ENCODE results near the gene SIPA1L3. TPM values are rescaled to one million over a fixed set of nuclear protein-coding genes. Genes with fewer than 3 reads are reported as not detected.

SIPA1L3 gene
- total RNA-seq, 1 donor = 28.9 TPM

GRCh38 chr19:38201731-38202130 is 294.7 kb downstream of the SIPA1L3 start:
- H3K4me3 ChIP-seq (ENCODE audit: low read depth, low read length) = no peak overlapping the region
- no peak for DNase-seq (ENCODE audit: low read depth)
- no peak for TF ChIP-seq CTCF (IDR thresholded peaks at IDR 0.05; ENCODE audit: insufficient read depth, low read length)

GRCh38 chr19:38202504-38202903 is 295.5 kb downstream of the SIPA1L3 start:
- no peak for TF ChIP-seq CTCF (IDR thresholded peaks at IDR 0.05; ENCODE audit: insufficient read depth, low read length)
- H3K4me3 ChIP-seq (ENCODE audit: low read depth, low read length) = no peak overlapping the region
- no peak for DNase-seq (ENCODE audit: low read depth)

GRCh38 chr19:38203197-38203596 is 296.2 kb downstream of the SIPA1L3 start:
- DNase-seq (ENCODE audit: low read depth) = no peak
- no peak for TF ChIP-seq CTCF (IDR thresholded peaks at IDR 0.05; ENCODE audit: insufficient read depth, low read length)

GRCh38 chr19:38204096-38204495 is 297.1 kb downstream of the SIPA1L3 start:
- TF ChIP-seq CTCF (IDR thresholded peaks at IDR 0.05; ENCODE audit: insufficient read depth, low read length) = no peak
- DNase-seq (ENCODE audit: low read depth) = no peak
- no peak overlapping the region for H3K4me3 ChIP-seq (ENCODE audit: low read depth, low read length)

More at GRCh38 chr19:38203197-38203596, 296.2 kb downstream of the SIPA1L3 start:
- no peak overlapping the region for H3K4me3 ChIP-seq (ENCODE audit: low read depth, low read length)

GRCh38 chr19:38204728-38205127 is 297.7 kb downstream of the SIPA1L3 start:
- no peak for DNase-seq (ENCODE audit: low read depth)
- TF ChIP-seq CTCF (IDR thresholded peaks at IDR 0.05; ENCODE audit: insufficient read depth, low read length) = no peak
- H3K4me3 ChIP-seq (ENCODE audit: low read depth, low read length) = no peak overlapping the region

GRCh38 chr19:38206006-38206745 is 299.2 kb downstream of the SIPA1L3 start:
- TF ChIP-seq CTCF (IDR thresholded peaks at IDR 0.05; ENCODE audit: insufficient read depth, low read length) = no peak
- H3K4me3 ChIP-seq (ENCODE audit: low read depth, low read length) = no peak overlapping the region
- DNase-seq (ENCODE audit: low read depth) = no peak

- DNase-seq (ENCODE audit: low read depth) = no peak
- no peak overlapping the region for H3K4me3 ChIP-seq (ENCODE audit: low read depth, low read length)
- no peak for TF ChIP-seq CTCF (IDR thresholded peaks at IDR 0.05; ENCODE audit: insufficient read depth, low read length)
These were observed 299.9 kb downstream of the SIPA1L3 start for GRCh38 chr19:38206928-38207327.

Measured in fibroblast of the aortic adventitia (primary cell).